Kidney glomerular epithelial cell (primary cell): Measurements from ENCODE around the gene SPAG5.
"Not testable (repeated sequence)": the region's sequence is repeated elsewhere in the genome, so short reads cannot be mapped to it uniquely, and the experiment has no call there.

Experiments
- DNase-seq: peaks from one replicate; lab custom pipeline; 2025; lab: John Stamatoyannopoulos, UW

Gene SPAG5

GRCh38 chr17:28612936-28613872, 14.4 kb upstream of the SPAG5 start:
- peak; percentile 7 for DNase-seq

DNA sequence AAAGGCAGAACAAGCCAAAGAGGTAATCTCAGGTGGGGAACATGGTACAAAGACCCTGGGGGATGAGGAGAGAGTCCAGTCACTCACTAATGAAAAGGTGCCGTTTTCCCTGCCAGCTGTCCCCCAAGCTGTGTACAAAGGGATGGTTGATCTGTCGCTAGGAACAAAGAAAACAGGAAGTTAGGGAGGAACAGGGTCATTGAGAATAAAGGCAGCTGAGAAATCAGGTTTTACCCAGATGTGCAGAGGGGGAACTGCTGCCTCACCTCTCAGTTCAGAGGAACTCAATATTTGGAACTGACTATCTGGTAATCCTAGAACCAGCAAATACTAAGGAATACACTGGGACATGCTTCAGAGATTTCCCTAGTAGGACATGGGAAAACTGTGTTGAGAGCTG, 13.7 kb upstream of the SPAG5 start:
- DNase-seq: no peak

- no peak for DNase-seq
These were observed 11.6 kb upstream of the SPAG5 start for GRCh38 chr17:28610376-28610775.

DNA sequence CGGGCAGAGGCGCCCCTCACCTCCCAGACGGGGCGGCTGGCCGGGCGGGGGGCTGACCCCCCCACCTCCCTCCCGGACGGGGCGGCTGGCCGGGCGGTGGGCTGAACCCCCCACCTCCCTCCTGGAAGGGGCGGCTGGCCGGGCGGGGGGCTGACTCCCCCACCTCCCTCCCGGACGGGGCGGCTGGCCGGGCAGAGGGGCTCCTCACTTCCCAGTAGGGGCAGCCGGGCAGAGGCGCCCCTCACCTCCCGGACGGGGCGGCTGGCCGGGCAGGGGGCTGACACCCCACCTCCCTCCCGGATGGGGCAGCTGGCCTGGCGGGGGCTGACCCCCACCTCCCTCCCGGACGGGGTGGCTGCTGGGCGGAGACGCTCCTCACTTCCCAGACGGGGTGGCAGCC, 5.2 kb upstream of the SPAG5 start:
- DNase-seq: not testable (repeated sequence)

GRCh38 chr17:28599311-28600184, 723 bp upstream of the SPAG5 start:
- DNase-seq: peak; percentile 69

DNA sequence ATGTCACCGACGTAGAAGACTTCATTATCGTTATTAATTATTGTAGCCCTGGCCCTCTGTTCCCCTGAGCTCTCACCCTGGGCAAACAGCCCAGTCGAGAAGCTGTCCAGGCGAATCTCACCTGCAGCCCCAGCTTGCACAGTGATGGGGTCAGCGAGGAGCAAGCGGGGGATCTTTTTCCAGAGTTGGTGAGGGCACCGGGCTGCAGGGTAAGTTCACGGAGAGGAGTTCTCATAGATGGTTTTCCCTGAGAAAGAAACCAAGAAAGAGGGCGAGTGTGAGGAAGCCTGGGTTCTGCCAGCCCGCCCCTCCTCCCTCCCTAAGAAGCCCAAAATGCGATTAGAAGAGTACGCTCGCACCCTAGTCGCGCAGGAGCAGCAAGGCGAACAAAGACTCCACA, 436 bp downstream of the SPAG5 start:
- DNase-seq: no peak

DNA sequence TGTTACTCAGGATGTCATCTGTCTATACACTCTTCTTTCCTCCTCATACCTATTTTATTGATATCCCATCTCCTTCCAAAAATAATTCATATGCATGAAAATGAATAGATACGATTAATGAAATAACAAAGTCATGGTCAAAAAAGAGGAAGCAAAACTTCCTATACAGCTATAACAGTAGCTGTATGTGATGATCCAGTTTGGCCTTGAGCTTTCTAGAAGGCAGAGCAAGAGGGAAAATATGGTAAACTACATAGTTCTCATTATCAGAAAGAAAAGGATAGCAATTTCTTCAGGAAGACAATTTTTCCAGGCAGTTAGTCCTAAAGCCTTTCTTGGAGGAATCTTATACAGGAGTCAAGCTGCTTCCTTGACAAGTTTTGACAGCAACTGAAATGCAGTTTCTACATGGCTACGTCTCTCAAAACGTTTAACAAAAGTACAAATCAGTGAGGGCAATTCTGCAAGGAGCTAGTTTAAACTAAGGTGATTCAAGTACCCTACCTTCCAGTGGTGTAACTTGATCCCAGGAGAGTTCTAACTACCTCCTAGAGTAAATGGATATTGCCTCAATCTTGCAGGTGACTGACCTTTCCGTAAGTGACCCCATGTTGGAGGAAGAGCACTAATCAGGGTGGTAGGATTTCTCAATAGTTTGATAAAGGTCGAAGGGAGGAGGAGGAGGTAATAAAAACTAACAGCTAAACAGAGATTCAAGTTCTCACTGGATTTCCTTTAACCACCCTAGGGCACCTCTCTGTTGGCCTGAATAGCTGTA, 1.0 kb downstream of the SPAG5 start:
- no peak for DNase-seq

- no peak for DNase-seq
These were observed 6.6 kb downstream of the SPAG5 start for GRCh38 chr17:28592260-28592659.

DNA sequence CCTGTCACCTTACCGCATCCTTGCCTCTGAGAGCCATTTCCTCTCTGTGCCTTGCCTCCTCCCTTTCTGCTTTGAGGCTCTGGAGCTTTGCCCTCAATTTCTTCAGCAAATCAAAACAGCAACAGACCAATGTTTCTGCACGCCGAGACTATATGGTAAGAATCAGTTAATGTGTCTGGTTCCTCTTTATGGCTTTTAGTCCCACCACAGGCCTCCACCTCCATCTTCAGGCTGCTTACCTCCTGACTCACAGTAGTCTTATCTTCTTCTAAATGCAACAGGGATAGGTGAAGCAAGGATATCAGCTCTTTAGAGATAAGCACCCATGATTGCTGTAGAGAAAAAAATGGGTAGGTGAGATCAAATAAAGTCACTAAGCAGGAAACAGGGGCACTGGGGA, 13.0 kb downstream of the SPAG5 start:
- DNase-seq: no peak

- DNase-seq: no peak
These were observed 14.4 kb downstream of the SPAG5 start for GRCh38 chr17:28584434-28584833.

GRCh38 chr17:28582513-28582912, 16.3 kb downstream of the SPAG5 start:
- no peak for DNase-seq

DNA sequence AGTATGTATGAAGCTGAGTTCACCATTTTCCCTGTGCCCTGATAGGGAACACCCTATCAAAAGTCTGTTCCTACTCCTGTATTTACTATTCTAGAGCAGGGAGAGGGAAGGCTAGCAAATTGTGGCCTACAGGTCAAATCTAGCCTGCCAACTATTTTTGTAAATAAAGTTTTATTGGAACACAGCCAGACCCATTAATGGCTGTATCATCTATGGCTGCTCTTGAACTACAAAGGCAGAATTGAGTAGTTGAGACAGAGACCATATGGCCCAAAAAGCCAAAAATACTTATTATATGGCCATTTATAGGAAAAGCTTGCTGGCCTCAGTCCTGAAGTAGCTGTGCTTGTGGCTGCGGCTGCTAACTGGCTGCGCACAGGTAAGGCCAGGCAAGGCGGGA, 17.9 kb downstream of the SPAG5 start:
- DNase-seq: no peak

DNA sequence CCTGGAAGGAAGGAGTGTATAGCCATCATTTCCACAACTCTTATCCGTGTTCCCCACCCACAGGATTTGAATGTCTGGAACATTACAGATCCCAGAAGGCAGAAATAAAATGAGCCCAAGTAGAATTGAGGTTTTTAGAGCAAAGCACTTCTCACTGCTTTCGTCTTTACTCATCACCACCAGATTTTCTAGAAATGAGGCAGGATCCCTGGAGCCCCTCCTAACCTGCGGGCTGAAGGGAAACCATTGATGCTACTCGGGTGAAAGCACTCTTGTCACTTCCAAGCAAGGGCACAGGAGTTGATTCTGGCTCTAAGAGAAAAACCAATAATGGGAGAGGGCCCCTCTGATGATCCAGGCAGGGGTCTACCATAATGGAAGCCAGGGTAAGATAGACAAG, 19.3 kb downstream of the SPAG5 start:
- no peak for DNase-seq

DNA sequence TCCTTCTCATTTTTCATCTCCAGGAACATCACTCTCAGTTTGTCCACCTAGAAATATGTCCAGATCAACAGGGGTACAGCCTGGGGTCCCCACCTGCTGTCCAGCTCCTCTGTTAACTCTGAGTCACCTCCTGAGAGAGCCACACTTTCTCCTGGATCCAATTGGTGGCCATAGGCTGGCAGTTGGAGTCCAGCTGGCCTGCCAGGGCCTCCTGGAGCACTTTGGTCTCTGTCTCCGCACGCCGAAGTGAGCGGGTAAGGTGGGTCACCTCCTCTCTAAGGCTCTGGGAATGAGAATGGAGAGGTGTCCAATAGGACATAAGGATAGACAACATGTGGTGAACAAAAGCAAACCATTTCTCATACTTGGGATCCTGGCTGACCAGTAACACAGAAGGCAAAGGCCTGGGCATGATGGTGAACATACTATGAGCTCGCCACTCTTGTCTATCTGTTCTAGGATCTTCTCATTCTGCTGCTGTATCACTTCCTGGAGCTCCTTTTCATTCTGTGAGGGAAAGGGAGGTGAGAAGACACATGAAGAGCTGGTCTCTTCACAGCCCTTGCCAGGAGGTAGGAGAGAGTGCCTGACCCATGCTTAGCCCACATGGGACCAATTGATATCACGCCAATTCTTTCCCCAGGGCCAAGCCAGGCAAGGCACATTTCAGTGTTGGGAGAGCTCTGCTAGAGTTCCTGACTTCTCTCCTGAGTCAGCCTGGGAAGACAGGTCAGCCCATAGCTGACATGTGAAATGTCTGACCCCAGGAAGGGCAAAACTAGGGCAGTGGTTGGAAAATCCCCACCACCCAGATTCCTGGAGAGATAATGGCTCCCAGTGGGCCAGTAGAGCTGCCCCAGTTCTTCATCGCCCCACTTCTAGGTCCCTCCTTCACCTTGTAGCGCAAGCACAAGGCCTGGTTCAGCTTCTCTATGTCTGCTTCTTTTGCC, 20.3 kb downstream of the SPAG5 start:
- DNase-seq: no peak

DNA sequence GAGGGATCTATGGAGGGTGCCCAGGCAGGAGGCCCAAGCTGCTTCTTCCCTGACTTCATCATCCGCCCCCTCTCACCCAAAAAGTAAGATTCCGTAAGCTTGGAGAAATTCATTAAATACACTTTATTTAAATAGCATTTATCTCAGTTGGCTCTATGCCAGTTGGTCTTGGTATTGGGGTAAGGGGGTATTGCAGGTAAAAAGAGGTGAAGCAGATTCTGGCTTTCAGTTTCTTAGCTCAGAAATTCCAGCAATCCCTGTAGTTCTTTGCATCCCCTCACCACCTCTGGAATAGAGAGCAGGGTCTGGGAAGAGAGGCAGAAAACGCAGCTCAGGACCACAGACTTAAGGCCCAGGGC, 21.4 kb downstream of the SPAG5 start:
- DNase-seq: no peak

GRCh38 chr17:28576758-28577465, 21.9 kb downstream of the SPAG5 start, which contains the start of gene ALDOC:
TSS of gene ALDOC (minus strand) at chr17:28576895. CDS start at chr17:28575532, 1,363 bp downstream.
- peak; percentile 67 for DNase-seq

DNA sequence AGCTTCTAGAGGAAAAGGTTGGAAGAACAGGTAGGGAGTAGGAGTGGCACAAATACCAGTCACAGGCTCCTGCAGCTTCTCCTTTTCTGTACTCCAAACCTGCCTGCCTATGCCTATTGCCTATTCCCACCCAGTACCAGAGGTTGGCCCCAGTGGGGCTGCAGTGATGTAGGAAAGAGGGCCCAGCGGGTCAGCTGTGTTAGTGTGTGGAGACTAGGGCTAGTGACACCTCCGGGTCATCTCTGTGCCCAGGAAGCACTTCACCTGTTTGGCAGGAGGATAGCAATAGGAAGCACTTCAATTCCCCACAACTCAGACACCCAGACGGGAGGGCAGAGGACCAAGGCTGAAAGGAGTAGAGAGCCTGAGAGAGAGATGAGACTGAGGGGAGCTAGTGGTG, 22.8 kb downstream of the SPAG5 start:
- DNase-seq: not testable (repeated sequence)

DNA sequence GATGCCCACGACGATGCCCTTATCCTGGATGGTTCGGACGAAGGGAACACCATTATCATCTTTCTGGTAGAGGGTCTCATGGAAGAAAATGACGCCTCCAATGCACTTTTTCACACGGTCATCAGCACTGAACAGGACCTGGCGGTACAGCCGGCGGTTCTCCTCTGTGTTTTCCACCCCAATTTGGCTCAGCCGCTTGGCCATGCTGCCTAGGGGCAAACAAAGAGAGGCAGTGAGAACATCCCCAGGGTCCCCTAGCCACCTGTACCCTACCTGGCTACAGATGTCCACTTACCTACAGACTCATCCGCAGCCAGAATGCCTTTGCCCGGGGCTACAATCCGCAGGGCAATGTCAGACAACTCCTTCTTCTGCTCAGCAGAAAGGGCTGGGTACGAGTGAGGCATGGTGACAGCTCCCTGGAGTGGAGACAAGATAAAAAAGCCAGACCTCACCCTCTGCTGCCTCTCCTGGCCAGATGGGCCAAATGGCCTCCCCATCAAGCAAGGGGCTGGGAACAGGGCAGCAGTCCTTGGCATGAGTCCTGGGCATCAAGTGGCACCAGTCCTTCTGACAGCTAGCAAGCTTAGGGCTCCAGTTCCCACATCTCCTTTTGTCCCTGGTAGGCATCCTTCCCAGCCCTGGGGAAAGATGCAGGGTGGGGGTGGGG, 23.6 kb downstream of the SPAG5 start:
- no peak for DNase-seq

- DNase-seq: no peak
These were observed 24.3 kb downstream of the SPAG5 start for GRCh38 chr17:28574526-28574925.
